GM13976 (cell line): ENCODE results near the gene BEND6.

Experiments used
- DNase-seq: peaks from one replicate; pipeline ENCODE4 v3.0.0; 2012; ENCODE audit warnings: low spot score
- in situ Hi-C: fragments of 300-500 bp; cut with MboI; formaldehyde crosslinking; loops from one replicate; pipeline ENCODE4 v1.12.0; 2022; ENCODE audit warnings: low sequenced_read_pairs, mixed read lengths, inconsistent platforms; ENCODE audit not compliant: unreplicated experiment
- TF ChIP-seq, protein P1 (sequence below): IDR thresholded peaks from 2 replicates; pipeline ENCODE4 v1.5.1; 2012; ENCODE audit warnings: borderline replicate concordance, mild to moderate bottlenecking; ENCODE audit not compliant: insufficient read depth; ENCODE audit errors: extremely low read depth, missing control alignments, control extremely low read depth

BEND6 gene

DNA sequence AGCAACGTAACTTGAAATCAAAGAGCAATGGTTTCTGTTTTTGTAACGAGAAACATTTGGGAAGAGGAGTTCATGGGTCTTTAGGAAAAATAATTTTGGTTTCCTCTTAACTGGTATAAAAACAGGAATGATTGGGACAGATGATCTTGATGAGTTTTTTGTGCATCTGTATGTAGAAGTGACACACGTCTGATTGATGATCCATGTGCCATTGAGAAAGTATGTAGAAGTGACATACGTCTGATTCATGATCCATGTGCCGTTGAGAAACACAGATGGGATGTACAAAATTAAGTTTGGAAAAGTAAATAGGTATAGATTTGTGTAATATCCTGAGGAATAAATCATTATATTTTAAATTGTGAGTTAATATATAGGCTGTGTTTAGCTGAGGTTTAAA lies 93.7 kb downstream of the BEND6 start:
- DNase-seq = no peak
- TF ChIP-seq, protein P1, sequence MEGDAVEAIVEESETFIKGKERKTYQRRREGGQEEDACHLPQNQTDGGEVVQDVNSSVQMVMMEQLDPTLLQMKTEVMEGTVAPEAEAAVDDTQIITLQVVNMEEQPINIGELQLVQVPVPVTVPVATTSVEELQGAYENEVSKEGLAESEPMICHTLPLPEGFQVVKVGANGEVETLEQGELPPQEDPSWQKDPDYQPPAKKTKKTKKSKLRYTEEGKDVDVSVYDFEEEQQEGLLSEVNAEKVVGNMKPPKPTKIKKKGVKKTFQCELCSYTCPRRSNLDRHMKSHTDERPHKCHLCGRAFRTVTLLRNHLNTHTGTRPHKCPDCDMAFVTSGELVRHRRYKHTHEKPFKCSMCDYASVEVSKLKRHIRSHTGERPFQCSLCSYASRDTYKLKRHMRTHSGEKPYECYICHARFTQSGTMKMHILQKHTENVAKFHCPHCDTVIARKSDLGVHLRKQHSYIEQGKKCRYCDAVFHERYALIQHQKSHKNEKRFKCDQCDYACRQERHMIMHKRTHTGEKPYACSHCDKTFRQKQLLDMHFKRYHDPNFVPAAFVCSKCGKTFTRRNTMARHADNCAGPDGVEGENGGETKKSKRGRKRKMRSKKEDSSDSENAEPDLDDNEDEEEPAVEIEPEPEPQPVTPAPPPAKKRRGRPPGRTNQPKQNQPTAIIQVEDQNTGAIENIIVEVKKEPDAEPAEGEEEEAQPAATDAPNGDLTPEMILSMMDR = no peak
- in situ Hi-C loops = loop anchor here (25.0 kb wide), 1 partner anchor 264 kb away; the partner anchor contains the start of gene PRIM2

DNA sequence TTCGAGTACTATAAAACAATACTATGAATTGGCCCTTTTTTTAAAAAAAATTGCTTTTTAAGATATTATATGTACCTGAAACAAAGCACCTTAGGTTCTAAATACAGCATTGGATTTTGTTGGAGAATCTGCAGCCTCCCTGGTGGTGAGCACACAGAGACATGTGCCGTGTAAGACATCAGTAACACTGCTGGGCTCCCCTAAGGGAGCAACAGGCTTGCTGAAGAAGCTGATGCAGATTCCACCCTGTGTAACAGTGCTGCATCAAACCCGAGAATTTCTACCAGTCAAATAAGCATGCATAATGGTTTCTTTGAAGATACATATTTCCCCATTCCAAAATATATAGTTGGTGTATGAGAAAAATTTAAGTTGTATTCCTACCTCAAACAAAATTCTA lies 108.9 kb downstream of the BEND6 start:
- TF ChIP-seq, protein P1 = no peak
- DNase-seq = no peak
- in situ Hi-C loops = no loop called here

DNA sequence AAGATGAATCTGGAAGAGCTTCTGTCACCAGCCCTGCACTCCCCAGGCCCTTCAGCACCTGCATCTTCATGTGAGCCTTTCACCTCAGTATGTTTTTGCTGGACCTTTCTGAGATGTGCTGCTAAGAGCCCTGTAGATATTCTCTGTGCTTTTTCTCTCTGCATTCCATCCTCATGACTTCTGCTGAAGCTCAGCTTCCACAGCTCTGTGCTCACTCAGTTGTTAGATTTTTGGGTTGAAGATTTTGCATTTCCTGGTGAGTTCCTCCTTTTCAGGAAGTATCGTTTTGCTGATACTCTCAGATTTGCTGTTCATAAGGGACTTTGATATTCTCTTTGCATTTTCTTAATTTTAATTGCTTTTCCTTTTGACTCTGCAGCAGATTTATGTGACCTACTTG lies 109.9 kb downstream of the BEND6 start:
- TF ChIP-seq, protein P1 = no peak
- in situ Hi-C loops = no loop called here
- no peak for DNase-seq

DNA sequence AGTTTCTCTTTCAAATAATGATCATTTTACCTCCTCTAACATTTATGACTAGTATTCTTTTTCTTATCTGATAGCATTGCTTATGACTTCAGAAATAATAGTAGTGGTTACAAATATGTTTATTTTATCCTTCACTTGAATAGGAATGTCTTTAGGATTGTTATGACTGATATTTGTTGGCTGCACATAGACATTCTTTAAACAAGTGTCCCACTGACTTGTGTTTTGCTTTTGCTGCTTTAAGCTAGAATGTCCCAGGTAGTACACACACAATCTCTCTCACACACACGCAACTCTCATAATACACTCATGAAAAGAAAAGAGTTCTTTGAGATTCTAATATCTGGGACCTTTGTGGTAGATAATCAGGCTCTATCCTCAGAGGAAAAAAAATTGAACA lies 113.2 kb downstream of the BEND6 start:
- TF ChIP-seq, protein P1 = no peak
- in situ Hi-C loops = no loop called here

DNA sequence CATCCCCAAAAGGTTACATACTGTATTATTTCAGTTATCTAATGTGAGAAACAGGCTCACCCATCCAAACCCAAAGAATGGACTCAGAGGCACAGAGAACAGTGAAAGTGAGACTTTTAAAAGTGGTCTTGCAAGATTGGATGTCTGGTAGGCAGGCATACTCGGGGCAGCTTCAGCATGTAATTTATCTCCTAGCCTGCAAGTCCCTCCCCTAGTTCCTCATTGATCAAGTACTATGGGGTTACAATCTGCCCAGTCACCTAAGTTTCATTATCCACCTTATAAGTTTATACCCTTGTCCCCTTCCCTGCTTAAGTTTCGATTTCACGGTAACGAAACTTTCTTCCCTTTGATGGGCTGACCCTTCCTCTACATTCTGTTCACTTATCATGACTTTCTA lies 114.3 kb downstream of the BEND6 start:
- TF ChIP-seq, protein P1 = no peak
- in situ Hi-C loops = no loop called here
- no peak for DNase-seq

More for the DNA sequence above, 113.2 kb downstream of the BEND6 start:
- DNase-seq = no peak

DNA sequence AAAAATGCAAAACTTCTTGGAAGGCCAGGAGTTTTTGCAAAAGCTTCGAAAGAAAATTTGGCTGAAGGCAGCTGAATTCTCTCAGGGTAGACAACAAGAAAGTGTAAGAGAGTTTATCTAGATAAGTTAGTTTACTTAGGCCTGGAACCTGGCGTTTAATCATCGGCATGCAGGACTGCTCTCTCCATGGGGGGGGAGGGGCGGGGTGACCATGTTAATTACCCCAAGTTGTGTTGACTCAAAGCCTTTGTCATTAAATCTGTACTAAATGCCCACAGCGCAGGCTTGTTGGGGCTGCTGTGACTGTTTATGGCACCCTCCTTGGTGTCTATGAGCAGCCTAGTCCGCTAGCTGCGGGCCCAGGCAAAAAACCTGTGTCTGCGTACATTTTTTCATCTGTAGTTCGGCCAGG lies 115.0 kb downstream of the BEND6 start:
- no peak for DNase-seq
- in situ Hi-C loops = no loop called here
- TF ChIP-seq, protein P1 = no peak

DNA sequence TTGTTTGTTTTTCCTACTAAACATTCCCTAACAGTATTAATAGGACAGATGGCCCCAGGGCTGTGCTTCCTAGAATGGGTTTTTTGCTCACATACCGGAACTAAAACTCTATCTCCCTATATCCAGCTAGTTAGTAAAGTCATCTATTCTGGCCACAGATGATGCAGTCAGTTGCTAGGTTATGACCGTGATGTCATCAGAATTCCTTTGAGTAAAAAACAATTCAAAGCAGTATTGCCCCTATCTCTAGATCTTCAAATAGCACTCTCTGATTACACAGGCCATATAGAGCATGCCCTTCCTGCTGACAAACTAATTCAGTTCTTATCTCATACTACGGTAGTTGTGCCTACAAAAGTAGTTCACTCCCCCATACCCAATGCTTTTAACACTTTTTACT lies 117.2 kb downstream of the BEND6 start:
- in situ Hi-C loops = no loop called here
- no peak for DNase-seq
- TF ChIP-seq, protein P1 = no peak
